Lower leg skin (tissue), 4 donors: ENCODE data around the gene MAPKAPK2. TPM values are rescaled to one million over a fixed set of nuclear protein-coding genes. Genes with fewer than 3 reads are reported as not detected.
"Not testable (repeated sequence)": the region's sequence is repeated elsewhere in the genome, so short reads cannot be mapped to it uniquely, and the experiment has no call there.

Experiments used
- DNase-seq, 2 donors: peaks; one replicate each; pipeline ENCODE4 v3.0.0-alpha.2; 2019; ENCODE audit warnings: low spot score in 2 of 2
- H3K4me3 ChIP-seq: fragments of 200-600 bp; sonication (generic); 2 replicates; pipeline ENCODE4 v1.5.1; 2017; ENCODE audit warnings: mild to moderate bottlenecking, low read depth; ENCODE audit not compliant: poor library complexity, severe bottlenecking
- CTCF ChIP-seq, 3 donors: fragments of 450-650 bp; IDR thresholded peaks; one replicate each; pipeline ENCODE4 v1.5.1; 2016; ENCODE audit warnings: antibody characterized with exemption in 3 of 3, mild to moderate bottlenecking in 3 of 3, moderate library complexity in 2 of 3
- POLR2A ChIP-seq, 2 donors: fragments of 450-650 bp; IDR thresholded peaks; one replicate each; pipeline ENCODE4 v1.6.1; 2016 to 2017; ENCODE audit warnings: antibody characterized with exemption in 2 of 2, mild to moderate bottlenecking in 1 of 2, moderate library complexity in 1 of 2
- whole genome bisulfite sequencing, 2 donors: methylation state at CpG; one replicate each; pipeline ENCODE4 v1.1.5; 2018; 5-methylcytosine and 5-hydroxymethylcytosine counted together
- intact Hi-C: fragments of 100-400 bp; cut with DNase I; formaldehyde crosslinking; loops from one replicate; pipeline ENCODE4 v1.15.0; 2023; ENCODE audit warnings: low total_unique reads
- total RNA-seq, 4 donors: library from RNA; depleted of rRNA; stranded (reverse); fragments of >200 nt; gene quantifications; one replicate each; pipeline ENCODE4 v1.1.0, GENCODE V29; 2016

Gene MAPKAPK2
- 10 to 100 TPM; 40.0 to 62.4 (median 52.4) TPM for total RNA-seq

- intact Hi-C loops: no loop called here
- 0% methylated on average over 15 to 27 of the region's 82 CpGs for WGBS, 2 donors
- peak; percentile 60 to 95 for DNase-seq
Observed at GRCh38 chr1:206684478-206685333, at the start of gene MAPKAPK2. TSS of gene MAPKAPK2 (plus strand) at chr1:206684905. CDS start at chr1:206685230, 325 bp downstream.

GRCh38 chr1:206635080-206635977 is 49.4 kb upstream of the MAPKAPK2 start, which contains the start of gene DYRK3:
TSS of gene DYRK3 (plus strand) at chr1:206635536. CDS start at chr1:206635704, 168 bp downstream.
- intact Hi-C loops: no loop called here
- WGBS, 2 donors: 0 to 1% methylated on average over 39 to 74 of the region's 84 CpGs
- peak; percentile 90 to 99 for DNase-seq
- TF ChIP-seq POLR2A (IDR thresholded peaks at IDR 0.05) (peak in 1 of 2 donors; percentile 7), CTCF (IDR thresholded peaks at IDR 0.05) (no peak)
- peak within 1 kb of the TSS; percentile 77 for H3K4me3 ChIP-seq

More at GRCh38 chr1:206684478-206685333, at the start of gene MAPKAPK2:
- peak within 1 kb of the TSS; percentile 76 for H3K4me3 ChIP-seq
- no peak for TF ChIP-seq POLR2A (IDR thresholded peaks at IDR 0.05)
- no peak for TF ChIP-seq CTCF (IDR thresholded peaks at IDR 0.05)

DNA sequence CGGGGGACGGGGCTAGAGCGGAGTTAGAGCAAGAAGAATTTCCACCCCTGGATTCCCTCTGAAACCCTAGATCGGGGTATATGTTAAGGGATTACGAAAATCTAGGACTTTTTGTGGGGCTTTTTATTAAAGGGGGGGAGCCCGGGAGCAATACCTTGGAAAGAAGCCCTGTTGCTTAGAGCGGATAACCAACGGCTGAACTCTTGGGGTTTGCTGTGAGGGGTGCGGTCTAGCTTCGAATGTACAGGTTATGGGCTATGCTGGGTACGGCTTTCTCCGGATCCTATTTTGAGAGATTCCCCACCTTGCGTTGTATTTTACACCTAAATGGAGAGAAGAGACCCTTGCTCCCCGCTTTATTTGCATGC is 48.7 kb upstream of the MAPKAPK2 start:
- 7 to 9% methylated on average over 14 of the region's 14 CpGs for WGBS, 2 donors
- DNase-seq: no peak
- peak overlapping the region; percentile 77 for H3K4me3 ChIP-seq
- intact Hi-C loops: no loop called here
- no peak for TF ChIP-seq POLR2A (IDR thresholded peaks at IDR 0.05)
- TF ChIP-seq CTCF (IDR thresholded peaks at IDR 0.05): no peak

DNA sequence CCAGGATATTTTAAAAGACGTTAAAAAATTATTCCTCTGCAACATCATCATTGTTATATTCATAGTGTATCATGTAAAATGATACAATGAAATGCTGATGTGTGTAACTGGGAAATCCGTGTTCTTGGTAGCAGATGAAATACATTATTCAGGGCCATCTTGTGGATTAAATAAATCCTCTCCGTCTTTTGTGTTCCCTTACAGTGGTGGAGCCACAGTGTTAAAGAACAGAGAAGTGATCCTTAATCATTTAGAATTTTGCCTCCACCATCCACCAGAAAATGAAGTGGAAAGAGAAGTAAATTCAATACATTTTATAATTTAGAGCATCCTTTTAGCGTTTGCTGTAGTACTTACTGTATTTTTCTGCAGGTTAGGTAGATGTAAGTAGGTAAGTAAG is 48.0 kb upstream of the MAPKAPK2 start:
- 44 to 58% methylated on average over 4 of the region's 4 CpGs for WGBS, 2 donors
- intact Hi-C loops: no loop called here
- no peak for DNase-seq
- no peak overlapping the region for H3K4me3 ChIP-seq
- no peak for TF ChIP-seq CTCF (IDR thresholded peaks at IDR 0.05)
- no peak for TF ChIP-seq POLR2A (IDR thresholded peaks at IDR 0.05)

- H3K4me3 ChIP-seq: no peak overlapping the region
- intact Hi-C loops: no loop called here
- no peak for DNase-seq
- TF ChIP-seq POLR2A (IDR thresholded peaks at IDR 0.05): no peak
- TF ChIP-seq CTCF (IDR thresholded peaks at IDR 0.05): no peak
Observed at GRCh38 chr1:206637605-206638004, 47.1 kb upstream of the MAPKAPK2 start.

DNA sequence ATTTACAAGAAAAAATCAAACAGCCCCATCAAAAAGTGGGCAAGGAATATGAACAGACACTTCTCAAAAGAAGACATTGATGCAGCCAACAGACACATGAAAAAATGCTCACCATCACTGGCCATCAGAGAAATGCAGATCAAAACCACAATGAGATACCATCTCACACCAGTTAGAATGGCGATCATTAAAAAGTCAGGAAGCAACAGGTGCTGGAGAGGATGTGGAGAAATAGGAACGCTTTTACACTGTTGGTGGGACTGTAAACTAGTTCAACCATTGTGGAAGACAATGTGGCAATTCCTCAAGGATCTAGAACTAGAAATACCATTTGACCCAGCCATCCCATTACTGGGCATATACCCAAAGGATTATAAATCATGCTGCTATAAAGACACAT is 42.6 kb upstream of the MAPKAPK2 start:
- H3K4me3 ChIP-seq, intact Hi-C loops, DNase-seq: not testable (repeated sequence)
- 100% methylated on average over 2 of the region's 2 CpGs for WGBS, 2 donors
